GM18498 (cell line): Measurements from ENCODE around the gene CTBP1.
"Not testable (repeated sequence)": the region's sequence is repeated elsewhere in the genome, so short reads cannot be mapped to it uniquely, and the experiment has no call there.

ENCODE experiments used
- ATAC-seq: cut with Tn5 transposase; IDR thresholded peaks from one replicate; pipeline ENCODE4 v1.9.1; 2021; ENCODE audit warnings: mild to moderate bottlenecking, moderate library complexity; ENCODE audit not compliant: unreplicated experiment

The CTBP1 gene

GRCh38 chr4:1239141-1239949, 9.6 kb downstream of the CTBP1 start:
- no peak for ATAC-seq

GRCh38 chr4:1238676-1239000, 10.3 kb downstream of the CTBP1 start:
- ATAC-seq, result no peak

GRCh38 chr4:1237981-1238675, 10.8 kb downstream of the CTBP1 start:
- no peak for ATAC-seq

GRCh38 chr4:1237261-1237660, 11.7 kb downstream of the CTBP1 start:
- not testable (repeated sequence) for ATAC-seq

GRCh38 chr4:1236836-1237235, 12.1 kb downstream of the CTBP1 start:
- ATAC-seq, result not testable (repeated sequence)

- no peak for ATAC-seq
Measured at GRCh38 chr4:1236103-1236641, 12.8 kb downstream of the CTBP1 start.

- ATAC-seq, result no peak
Measured at GRCh38 chr4:1235381-1236102, 13.4 kb downstream of the CTBP1 start.

- ATAC-seq, result no peak
Measured at GRCh38 chr4:1234811-1235292, 14.1 kb downstream of the CTBP1 start.

- ATAC-seq, result no peak
Measured at GRCh38 chr4:1234309-1234695, 14.6 kb downstream of the CTBP1 start.

- ATAC-seq, result no peak
Measured at GRCh38 chr4:1233641-1234308, 15.2 kb downstream of the CTBP1 start.

- ATAC-seq, result no peak
Measured at GRCh38 chr4:1232661-1233621, 16.0 kb downstream of the CTBP1 start.

GRCh38 chr4:1231637-1232360, 17.1 kb downstream of the CTBP1 start:
- ATAC-seq, result no peak

- no peak for ATAC-seq
Measured at GRCh38 chr4:1230971-1231636, 17.8 kb downstream of the CTBP1 start.

- ATAC-seq, result no peak
Measured at GRCh38 chr4:1230316-1230715, 18.6 kb downstream of the CTBP1 start.

- ATAC-seq, result no peak
Measured at GRCh38 chr4:1229117-1229849, 19.6 kb downstream of the CTBP1 start.

- no peak for ATAC-seq
Measured at GRCh38 chr4:1227816-1228215, 21.1 kb downstream of the CTBP1 start.

GRCh38 chr4:1226598-1226997, 22.3 kb downstream of the CTBP1 start:
- no peak for ATAC-seq

- ATAC-seq, result no peak
Measured at GRCh38 chr4:1226144-1226481, 22.8 kb downstream of the CTBP1 start.
